ENCODE results near the gene BCAP29.
"Not testable (repeated sequence)": the region's sequence is repeated elsewhere in the genome, so short reads cannot be mapped to it uniquely, and the experiment has no call there.

Gene BCAP29

DNA sequence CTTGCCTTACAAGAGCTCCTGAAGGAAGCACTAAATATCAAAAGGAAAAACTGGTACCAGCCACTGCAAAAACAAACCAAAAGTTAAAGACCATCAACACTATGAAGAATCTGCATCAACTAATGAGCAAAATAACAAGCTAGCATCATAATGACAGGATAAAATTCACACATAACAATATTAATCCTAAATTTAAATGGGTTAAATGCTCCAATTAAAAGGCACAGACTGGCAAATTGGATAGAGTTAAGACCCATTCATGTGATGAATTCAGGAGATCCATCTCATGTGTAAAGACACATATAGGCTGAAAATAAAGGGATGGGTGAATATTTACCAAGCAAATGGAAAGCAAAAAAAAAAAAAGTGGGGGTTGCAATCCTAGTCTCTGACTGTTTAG, 45.9 kb upstream of the BCAP29 start (continued):
- TF ChIP-seq, protein P1, sequence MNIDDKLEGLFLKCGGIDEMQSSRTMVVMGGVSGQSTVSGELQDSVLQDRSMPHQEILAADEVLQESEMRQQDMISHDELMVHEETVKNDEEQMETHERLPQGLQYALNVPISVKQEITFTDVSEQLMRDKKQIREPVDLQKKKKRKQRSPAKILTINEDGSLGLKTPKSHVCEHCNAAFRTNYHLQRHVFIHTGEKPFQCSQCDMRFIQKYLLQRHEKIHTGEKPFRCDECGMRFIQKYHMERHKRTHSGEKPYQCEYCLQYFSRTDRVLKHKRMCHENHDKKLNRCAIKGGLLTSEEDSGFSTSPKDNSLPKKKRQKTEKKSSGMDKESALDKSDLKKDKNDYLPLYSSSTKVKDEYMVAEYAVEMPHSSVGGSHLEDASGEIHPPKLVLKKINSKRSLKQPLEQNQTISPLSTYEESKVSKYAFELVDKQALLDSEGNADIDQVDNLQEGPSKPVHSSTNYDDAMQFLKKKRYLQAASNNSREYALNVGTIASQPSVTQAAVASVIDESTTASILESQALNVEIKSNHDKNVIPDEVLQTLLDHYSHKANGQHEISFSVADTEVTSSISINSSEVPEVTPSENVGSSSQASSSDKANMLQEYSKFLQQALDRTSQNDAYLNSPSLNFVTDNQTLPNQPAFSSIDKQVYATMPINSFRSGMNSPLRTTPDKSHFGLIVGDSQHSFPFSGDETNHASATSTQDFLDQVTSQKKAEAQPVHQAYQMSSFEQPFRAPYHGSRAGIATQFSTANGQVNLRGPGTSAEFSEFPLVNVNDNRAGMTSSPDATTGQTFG (tag by site-specific recombination; IDR thresholded peaks at IDR 0.05; ENCODE audit: borderline replicate concordance) = no peak
- TF ChIP-seq, protein P2, sequence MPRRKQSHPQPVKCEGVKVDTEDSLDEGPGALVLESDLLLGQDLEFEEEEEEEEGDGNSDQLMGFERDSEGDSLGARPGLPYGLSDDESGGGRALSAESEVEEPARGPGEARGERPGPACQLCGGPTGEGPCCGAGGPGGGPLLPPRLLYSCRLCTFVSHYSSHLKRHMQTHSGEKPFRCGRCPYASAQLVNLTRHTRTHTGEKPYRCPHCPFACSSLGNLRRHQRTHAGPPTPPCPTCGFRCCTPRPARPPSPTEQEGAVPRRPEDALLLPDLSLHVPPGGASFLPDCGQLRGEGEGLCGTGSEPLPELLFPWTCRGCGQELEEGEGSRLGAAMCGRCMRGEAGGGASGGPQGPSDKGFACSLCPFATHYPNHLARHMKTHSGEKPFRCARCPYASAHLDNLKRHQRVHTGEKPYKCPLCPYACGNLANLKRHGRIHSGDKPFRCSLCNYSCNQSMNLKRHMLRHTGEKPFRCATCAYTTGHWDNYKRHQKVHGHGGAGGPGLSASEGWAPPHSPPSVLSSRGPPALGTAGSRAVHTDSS (tag by site-specific recombination; IDR thresholded peaks at IDR 0.05) = no peak
- TF ChIP-seq, protein P3, sequence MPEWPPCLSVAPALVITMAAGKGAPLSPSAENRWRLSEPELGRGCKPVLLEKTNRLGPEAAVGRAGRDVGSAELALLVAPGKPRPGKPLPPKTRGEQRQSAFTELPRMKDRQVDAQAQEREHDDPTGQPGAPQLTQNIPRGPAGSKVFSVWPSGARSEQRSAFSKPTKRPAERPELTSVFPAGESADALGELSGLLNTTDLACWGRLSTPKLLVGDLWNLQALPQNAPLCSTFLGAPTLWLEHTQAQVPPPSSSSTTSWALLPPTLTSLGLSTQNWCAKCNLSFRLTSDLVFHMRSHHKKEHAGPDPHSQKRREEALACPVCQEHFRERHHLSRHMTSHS (tag by site-specific recombination; IDR thresholded peaks at IDR 0.05) = no peak
- TF ChIP-seq SETDB1 (IDR thresholded peaks at IDR 0.05; ENCODE audit: insufficient read length, low read length) (no peak), ZNF561 (tag by site-specific recombination; IDR thresholded peaks at IDR 0.05; ENCODE audit: borderline replicate concordance) (no peak), GLIS2 (tag by site-specific recombination; IDR thresholded peaks at IDR 0.05) (no peak)
- TF ChIP-seq, protein P4, sequence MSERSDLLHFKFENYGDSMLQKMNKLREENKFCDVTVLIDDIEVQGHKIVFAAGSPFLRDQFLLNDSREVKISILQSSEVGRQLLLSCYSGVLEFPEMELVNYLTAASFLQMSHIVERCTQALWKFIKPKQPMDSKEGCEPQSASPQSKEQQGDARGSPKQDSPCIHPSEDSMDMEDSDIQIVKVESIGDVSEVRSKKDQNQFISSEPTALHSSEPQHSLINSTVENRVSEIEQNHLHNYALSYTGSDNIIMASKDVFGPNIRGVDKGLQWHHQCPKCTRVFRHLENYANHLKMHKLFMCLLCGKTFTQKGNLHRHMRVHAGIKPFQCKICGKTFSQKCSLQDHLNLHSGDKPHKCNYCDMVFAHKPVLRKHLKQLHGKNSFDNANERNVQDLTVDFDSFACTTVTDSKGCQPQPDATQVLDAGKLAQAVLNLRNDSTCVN (tag by site-specific recombination; optimal IDR thresholded peaks at IDR 0.05) = no peak

DNA sequence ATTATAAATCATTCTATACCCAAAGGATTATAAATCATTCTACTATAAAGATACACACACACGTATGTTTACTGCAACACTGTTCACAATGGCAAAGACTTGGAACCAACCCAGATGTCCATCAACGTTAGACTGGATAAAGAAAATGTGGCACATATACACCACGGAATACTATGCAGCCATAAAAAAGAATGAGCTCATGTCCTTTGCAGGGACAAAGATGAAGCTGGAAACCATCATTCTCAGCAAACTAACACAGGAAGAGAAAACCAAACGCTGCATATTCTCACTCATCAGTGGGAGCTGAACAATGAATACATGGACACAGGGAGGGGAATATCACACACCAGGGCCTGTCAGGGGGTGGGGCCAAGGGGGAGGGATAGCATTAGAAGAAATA, 42.8 kb upstream of the BCAP29 start:
- H3K27ac ChIP-seq (ENCODE audit: extremely low read depth, low read depth, low read length); H3K4me1 ChIP-seq (ENCODE audit: control insufficient read depth, insufficient read depth, low read length); H3K36me3 ChIP-seq (ENCODE audit: control insufficient read depth in 2 of 2, insufficient read depth in 1 of 2, low read length in 2 of 2); H3K9me3 ChIP-seq (ENCODE audit: control insufficient read depth, insufficient read depth, low read depth, low read length); CTCF ChIA-PET; POLR2A ChIA-PET; H3K4me3 ChIP-seq (ENCODE audit: low read depth, low read length): not testable (repeated sequence)
- peak; percentile 89 for TF ChIP-seq ZNF146 (tag by site-specific recombination; IDR thresholded peaks at IDR 0.05)

DNA sequence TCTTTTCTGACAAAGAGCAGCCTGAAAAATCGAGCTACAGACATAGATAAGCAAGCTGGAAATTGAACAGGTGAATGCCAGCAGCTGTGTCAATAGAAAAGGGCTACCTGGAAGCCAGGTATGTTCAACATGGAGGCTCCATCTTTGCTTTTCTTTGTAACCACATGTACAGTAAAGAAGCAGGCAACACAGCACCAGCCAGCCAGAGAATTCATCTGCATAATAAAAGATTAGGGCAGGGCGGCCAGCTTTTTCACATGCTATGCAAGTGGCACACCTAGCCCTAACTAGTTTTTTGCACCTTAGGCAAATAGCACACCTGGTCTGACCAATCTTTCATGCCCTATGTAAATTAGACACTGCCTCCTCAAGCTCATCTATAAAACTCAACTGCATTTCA, 42.0 kb upstream of the BCAP29 start:
- no peak overlapping the region for H3K27ac ChIP-seq (ENCODE audit: extremely low read depth, low read depth, low read length)
- no peaks in the 10 kb centered on the region for H3K9me3 ChIP-seq (ENCODE audit: control insufficient read depth, insufficient read depth, low read depth, low read length)
- ChIA-PET POLR2A (no interaction called here), CTCF (no interaction called here)
- H3K36me3 ChIP-seq (ENCODE audit: control insufficient read depth in 2 of 2, insufficient read depth in 1 of 2, low read length in 2 of 2) = peaks cover 0 to 3% of the 10 kb centered on the region in 2 experiments; a peak in 1 of 3 replicates
- H3K4me3 ChIP-seq (ENCODE audit: low read depth, low read length) = no peak overlapping the region
- no peak for TF ChIP-seq ZNF324 (tag by site-specific recombination; IDR thresholded peaks at IDR 0.05)
- TF ChIP-seq GLI4 (tag by site-specific recombination; IDR thresholded peaks at IDR 0.05) = no peak
- no peak for TF ChIP-seq ZNF792 (tag by site-specific recombination; IDR thresholded peaks at IDR 0.05)
- no peak for TF ChIP-seq ZNF221 (tag by site-specific recombination; IDR thresholded peaks at IDR 0.05; ENCODE audit: borderline replicate concordance)
- TF ChIP-seq, protein P5, sequence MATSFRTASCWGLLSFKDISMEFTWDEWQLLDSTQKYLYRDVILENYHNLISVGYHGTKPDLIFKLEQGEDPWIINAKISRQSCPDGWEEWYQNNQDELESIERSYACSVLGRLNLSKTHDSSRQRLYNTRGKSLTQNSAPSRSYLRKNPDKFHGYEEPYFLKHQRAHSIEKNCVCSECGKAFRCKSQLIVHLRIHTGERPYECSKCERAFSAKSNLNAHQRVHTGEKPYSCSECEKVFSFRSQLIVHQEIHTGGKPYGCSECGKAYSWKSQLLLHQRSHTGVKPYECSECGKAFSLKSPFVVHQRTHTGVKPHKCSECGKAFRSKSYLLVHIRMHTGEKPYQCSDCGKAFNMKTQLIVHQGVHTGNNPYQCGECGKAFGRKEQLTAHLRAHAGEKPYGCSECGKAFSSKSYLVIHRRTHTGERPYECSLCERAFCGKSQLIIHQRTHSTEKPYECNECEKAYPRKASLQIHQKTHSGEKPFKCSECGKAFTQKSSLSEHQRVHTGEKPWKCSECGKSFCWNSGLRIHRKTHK (tag by site-specific recombination; IDR thresholded peaks at IDR 0.05) = no peak
- no peak for TF ChIP-seq ZNF777 (tag by site-specific recombination; IDR thresholded peaks at IDR 0.05; ENCODE audit: borderline replicate concordance)
- no peak for TF ChIP-seq FEZF1 (tag by site-specific recombination; IDR thresholded peaks at IDR 0.05)
- TF ChIP-seq EGR2 (tag by site-specific recombination; IDR thresholded peaks at IDR 0.05; ENCODE audit: low read depth) = no peak
- TF ChIP-seq KLF16 (tag by site-specific recombination; IDR thresholded peaks at IDR 0.05) = no peak
- no peak for TF ChIP-seq ZNF785 (tag by site-specific recombination; IDR thresholded peaks at IDR 0.05)
- no peak for TF ChIP-seq SP7 (tag by site-specific recombination; IDR thresholded peaks at IDR 0.05)
- TF ChIP-seq ZBTB1 (tag by site-specific recombination; IDR thresholded peaks at IDR 0.05) = no peak
- no peak for TF ChIP-seq ZNF239 (tag by site-specific recombination; IDR thresholded peaks at IDR 0.05)
- no peak for TF ChIP-seq ZNF24 (tag by site-specific recombination; IDR thresholded peaks at IDR 0.05)
- no peak for TF ChIP-seq ZNF341 (tag by site-specific recombination; IDR thresholded peaks at IDR 0.05; ENCODE audit: low read depth)
- no peak for TF ChIP-seq ZBTB8A (tag by site-specific recombination; IDR thresholded peaks at IDR 0.05)
- no peaks in the 10 kb centered on the region for H3K4me1 ChIP-seq (ENCODE audit: control insufficient read depth, insufficient read depth, low read length)

Data from HEK293 (cell line).